ENCODE results near the gene DCP2. TPM values are rescaled to one million over a fixed set of nuclear protein-coding genes. Genes with fewer than 3 reads are reported as not detected.

Gene DCP2
- total RNA-seq, 1 donor from 2014 or later = 58.2 TPM

DNA sequence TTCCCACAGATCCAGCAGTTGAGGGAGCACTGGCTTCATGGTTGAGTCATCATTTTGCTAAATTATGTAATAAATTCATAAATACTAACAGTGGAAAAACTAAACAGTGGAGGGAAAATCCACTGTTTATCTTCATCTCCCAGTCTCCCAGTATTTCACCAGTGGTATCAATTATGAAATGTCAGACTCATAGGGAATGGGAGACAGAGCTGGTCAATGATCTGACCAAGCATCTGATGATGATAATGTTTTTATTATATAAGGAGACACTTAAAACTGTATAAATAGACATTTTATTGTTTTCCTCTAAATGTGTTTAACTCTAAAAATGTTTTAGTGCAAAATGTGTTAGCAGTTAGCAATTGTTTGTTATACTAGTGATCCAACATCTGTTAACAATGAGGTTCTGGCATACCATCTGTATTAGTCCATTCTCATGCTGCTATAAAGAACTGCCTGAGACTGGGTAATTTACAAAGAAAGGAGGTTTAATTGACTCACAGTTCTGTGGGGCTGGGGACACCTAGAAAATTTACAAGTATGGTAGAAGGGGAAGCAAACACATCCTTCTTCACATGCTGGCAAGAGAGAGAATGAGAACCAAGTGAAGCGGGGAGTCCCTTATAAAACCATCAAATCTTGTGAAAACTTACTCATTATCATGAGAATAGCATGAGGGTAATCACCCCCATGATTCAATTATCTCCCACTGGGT lies 42.8 kb upstream of the DCP2 start:
- Histone ChIP-seq H3K4me1 (no peaks in the 10 kb centered on the region), H3K9me3 (no peaks in the 10 kb centered on the region), H3K36me3 (no peaks in the 10 kb centered on the region), H3K4me3 (no peak overlapping the region), H3K27me3 (no peaks in the 10 kb centered on the region), H3K27ac (peak overlapping the region; percentile 4)
- intact Hi-C loops (cut with DNase I) = no loop called here
- no peak for DNase-seq (ENCODE audit: extremely low spot score in 2 of 2)
- TF ChIP-seq POLR2AphosphoS5 (IDR thresholded peaks at IDR 0.05; ENCODE audit: insufficient read depth in 1 of 2, low read depth in 1 of 2) = no peak
- TF ChIP-seq, protein P1, sequence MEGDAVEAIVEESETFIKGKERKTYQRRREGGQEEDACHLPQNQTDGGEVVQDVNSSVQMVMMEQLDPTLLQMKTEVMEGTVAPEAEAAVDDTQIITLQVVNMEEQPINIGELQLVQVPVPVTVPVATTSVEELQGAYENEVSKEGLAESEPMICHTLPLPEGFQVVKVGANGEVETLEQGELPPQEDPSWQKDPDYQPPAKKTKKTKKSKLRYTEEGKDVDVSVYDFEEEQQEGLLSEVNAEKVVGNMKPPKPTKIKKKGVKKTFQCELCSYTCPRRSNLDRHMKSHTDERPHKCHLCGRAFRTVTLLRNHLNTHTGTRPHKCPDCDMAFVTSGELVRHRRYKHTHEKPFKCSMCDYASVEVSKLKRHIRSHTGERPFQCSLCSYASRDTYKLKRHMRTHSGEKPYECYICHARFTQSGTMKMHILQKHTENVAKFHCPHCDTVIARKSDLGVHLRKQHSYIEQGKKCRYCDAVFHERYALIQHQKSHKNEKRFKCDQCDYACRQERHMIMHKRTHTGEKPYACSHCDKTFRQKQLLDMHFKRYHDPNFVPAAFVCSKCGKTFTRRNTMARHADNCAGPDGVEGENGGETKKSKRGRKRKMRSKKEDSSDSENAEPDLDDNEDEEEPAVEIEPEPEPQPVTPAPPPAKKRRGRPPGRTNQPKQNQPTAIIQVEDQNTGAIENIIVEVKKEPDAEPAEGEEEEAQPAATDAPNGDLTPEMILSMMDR (IDR thresholded peaks at IDR 0.05) = no peak
- no peak for TF ChIP-seq POLR2A (IDR thresholded peaks at IDR 0.05)

DNA sequence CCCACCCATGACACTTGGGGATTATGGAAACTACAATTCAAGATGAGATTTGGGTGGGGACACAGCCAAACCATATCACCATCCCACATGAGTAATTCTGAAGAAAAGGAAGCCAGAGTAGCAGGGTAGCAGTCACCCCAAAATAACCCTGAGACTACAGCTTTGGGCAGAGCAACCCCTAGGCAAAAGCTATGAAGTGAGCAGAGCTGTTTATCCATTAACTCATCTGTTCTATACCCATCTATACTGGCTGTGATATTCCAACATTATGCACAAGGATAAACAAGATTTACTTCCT lies 42.3 kb upstream of the DCP2 start:
- Histone ChIP-seq H3K4me1 (no peaks in the 10 kb centered on the region), H3K36me3 (no peaks in the 10 kb centered on the region), H3K9me3 (no peaks in the 10 kb centered on the region), H3K27ac (peak overlapping the region; percentile 4), H3K4me3 (no peak overlapping the region), H3K27me3 (no peaks in the 10 kb centered on the region)
- no peak for DNase-seq (ENCODE audit: extremely low spot score in 2 of 2)
- intact Hi-C loops (cut with DNase I) = no loop called here
- TF ChIP-seq, protein P1 (IDR thresholded peaks at IDR 0.05) = no peak
- TF ChIP-seq POLR2A (IDR thresholded peaks at IDR 0.05) (no peak), POLR2AphosphoS5 (IDR thresholded peaks at IDR 0.05; ENCODE audit: insufficient read depth in 1 of 2, low read depth in 1 of 2) (no peak)

DNA sequence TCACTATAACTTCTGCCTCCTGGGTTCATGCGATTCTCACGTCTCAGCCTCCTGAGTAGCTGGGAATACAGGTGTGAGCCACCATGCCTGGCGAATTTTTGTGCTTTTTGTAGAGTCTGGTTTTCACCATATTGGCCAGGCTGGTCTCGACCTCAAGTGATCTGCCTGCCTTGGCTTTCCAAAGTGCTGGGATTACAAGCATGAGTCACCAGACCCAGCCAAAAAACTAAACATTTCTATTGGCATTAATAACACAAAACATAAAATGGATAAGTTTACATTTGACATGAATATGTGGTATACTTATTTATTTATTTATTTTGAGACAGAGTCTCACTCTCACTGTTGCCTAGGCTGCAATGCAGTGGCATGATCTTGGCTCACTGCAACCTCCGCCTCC lies 40.9 kb upstream of the DCP2 start:
- no peaks in the 10 kb centered on the region for H3K9me3 ChIP-seq
- H3K27ac ChIP-seq = no peak overlapping the region
- TF ChIP-seq POLR2A (IDR thresholded peaks at IDR 0.05) = no peak
- TF ChIP-seq, protein P1 (IDR thresholded peaks at IDR 0.05) = no peak
- no peak for TF ChIP-seq POLR2AphosphoS5 (IDR thresholded peaks at IDR 0.05; ENCODE audit: insufficient read depth in 1 of 2, low read depth in 1 of 2)
- intact Hi-C loops (cut with DNase I) = no loop called here
- no peak for DNase-seq (ENCODE audit: extremely low spot score in 2 of 2)
- no peaks in the 10 kb centered on the region for H3K4me1 ChIP-seq
- no peaks in the 10 kb centered on the region for H3K36me3 ChIP-seq
- H3K4me3 ChIP-seq = no peak overlapping the region
- H3K27me3 ChIP-seq = no peaks in the 10 kb centered on the region

DNA sequence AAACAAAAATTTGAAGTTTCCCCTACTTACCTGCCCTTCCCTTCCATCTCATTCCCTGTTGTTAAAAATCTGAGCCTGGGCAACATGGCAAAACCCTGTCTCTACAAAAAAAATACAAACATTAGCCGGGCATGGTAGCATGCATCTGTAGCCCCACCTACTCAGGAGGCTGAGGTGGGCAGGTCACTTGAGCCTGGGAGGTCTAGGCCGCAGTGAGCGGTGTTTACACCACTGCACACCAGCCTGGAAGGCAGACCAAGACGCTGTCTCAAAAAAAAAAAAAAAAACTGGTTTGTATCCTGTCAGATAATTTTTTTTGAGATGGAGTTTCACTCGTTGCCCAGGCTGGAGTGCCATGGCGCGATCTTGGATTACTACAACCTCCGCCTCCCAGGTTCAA lies 38.3 kb upstream of the DCP2 start:
- no peak overlapping the region for H3K27ac ChIP-seq
- H3K36me3 ChIP-seq = no peaks in the 10 kb centered on the region
- H3K4me3 ChIP-seq = no peak overlapping the region
- no peak for DNase-seq (ENCODE audit: extremely low spot score in 2 of 2)
- no peaks in the 10 kb centered on the region for H3K4me1 ChIP-seq
- no peaks in the 10 kb centered on the region for H3K27me3 ChIP-seq
- intact Hi-C loops (cut with DNase I) = no loop called here
- no peaks in the 10 kb centered on the region for H3K9me3 ChIP-seq
- TF ChIP-seq POLR2AphosphoS5 (IDR thresholded peaks at IDR 0.05; ENCODE audit: insufficient read depth in 1 of 2, low read depth in 1 of 2) = no peak
- no peak for TF ChIP-seq POLR2A (IDR thresholded peaks at IDR 0.05)
- TF ChIP-seq, protein P1 (IDR thresholded peaks at IDR 0.05) = no peak

DNA sequence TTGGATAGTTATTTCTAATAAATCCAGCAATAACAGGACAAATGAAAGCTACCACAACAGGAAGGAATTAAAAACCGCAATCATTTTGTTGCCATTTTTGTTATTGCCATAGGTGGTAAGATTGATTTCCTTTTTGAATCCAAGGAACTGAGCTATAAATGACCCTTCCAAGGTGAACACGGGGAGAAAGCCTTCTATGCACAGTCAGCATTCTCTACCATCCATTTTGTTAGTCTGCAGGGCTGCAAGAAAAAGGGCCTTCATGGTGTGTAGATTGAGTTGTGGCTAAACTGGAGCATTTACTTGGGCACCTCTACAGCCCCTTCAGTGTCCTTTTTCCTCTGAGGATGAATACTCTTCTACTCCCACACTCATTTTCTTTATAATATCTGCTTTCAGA lies 35.9 kb upstream of the DCP2 start:
- H3K36me3 ChIP-seq = no peaks in the 10 kb centered on the region
- H3K4me1 ChIP-seq = no peaks in the 10 kb centered on the region
- H3K27me3 ChIP-seq = no peaks in the 10 kb centered on the region
- no peak overlapping the region for H3K4me3 ChIP-seq
- intact Hi-C loops (cut with DNase I) = no loop called here
- DNase-seq (ENCODE audit: extremely low spot score in 2 of 2) = no peak
- TF ChIP-seq POLR2AphosphoS5 (IDR thresholded peaks at IDR 0.05; ENCODE audit: insufficient read depth in 1 of 2, low read depth in 1 of 2) = no peak
- no peaks in the 10 kb centered on the region for H3K9me3 ChIP-seq
- no peak overlapping the region for H3K27ac ChIP-seq

Data from vagina (tissue), 2 donors.